GM12878 (cell line): Measurements from ENCODE around the gene OTUD5. TPM values are rescaled to one million over a fixed set of nuclear protein-coding genes. Genes with fewer than 3 reads are reported as not detected.

Experiments used
- EGR1 ChIP-seq, 2 experiments: IDR thresholded peaks; 1 replicate in 1 of 2; 2 replicates in 1 of 2; pipeline ENCODE4 v1.6.1; 2011 to 2012; ENCODE audit warnings: low read depth in 2 of 2, low read length in 2 of 2, borderline replicate concordance in 1 of 2, mild to moderate bottlenecking in 1 of 2, moderate library complexity in 1 of 2
- JUND ChIP-seq: IDR thresholded peaks from 2 replicates; pipeline ENCODE4 v1.6.1; 2012; ENCODE audit warnings: low read depth, mild to moderate bottlenecking, low read length, improper control_type of control experiment, moderate library complexity
- NFXL1 ChIP-seq: fragments of 450-650 bp; IDR thresholded peaks from 2 replicates; pipeline ENCODE4 v1.6.1; 2017; ENCODE audit warnings: antibody characterized with exemption, mild to moderate bottlenecking, borderline replicate concordance
- NFYB ChIP-seq: IDR thresholded peaks from 2 replicates; pipeline ENCODE4 v1.6.1; 2011; ENCODE audit warnings: low read depth, mild to moderate bottlenecking, low read length, improper control_type of control experiment, moderate library complexity; ENCODE audit not compliant: insufficient read depth
- RFX5 ChIP-seq: IDR thresholded peaks from 2 replicates; pipeline ENCODE4 v1.6.1; 2011; ENCODE audit warnings: low read depth, low read length, improper control_type of control experiment
- RUNX3 ChIP-seq: IDR thresholded peaks from 2 replicates; pipeline ENCODE4 v1.6.1; 2012; ENCODE audit warnings: low read length, inconsistent platforms
- STAT1 ChIP-seq: fragments of 450-650 bp; conservative IDR thresholded peaks from 2 replicates; pipeline ENCODE4 v1.6.1; 2014; ENCODE audit warnings: antibody characterized with exemption, mild to moderate bottlenecking
- TCF7 ChIP-seq: IDR thresholded peaks from 2 replicates; pipeline ENCODE4 v1.6.1; 2014; ENCODE audit warnings: antibody characterized with exemption, borderline replicate concordance
- ZZZ3 ChIP-seq: IDR thresholded peaks from 2 replicates; pipeline ENCODE4 v1.6.1; 2011; ENCODE audit warnings: low read depth; ENCODE audit not compliant: control insufficient read depth, insufficient read length
- polyA plus RNA-seq, 11 experiments: library from polyadenylated mRNA; depleted of rRNA in 4 of 11; unstranded in 6 of 11; stranded (reverse) in 5 of 11; fragments of >200 nt; fragmentation: Nextera tagmentation in 4 of 11; fragmentation: Illumina TruSeq in 1 of 11; extraction: Ambion mirVana in 4 of 11; extraction: Trizol in 1 of 11; gene quantifications; 1 replicate in 1 of 11; 2 replicates in 10 of 11; pipeline versions ENCODE4 v1.2.1 to v1.2.3, GENCODE V29; 2011 to 2016; ENCODE audit warnings: inconsistent platforms in 2 of 11, missing spikeins in 2 of 11, low read depth in 1 of 11
- total RNA-seq, 4 experiments: library from RNA; depleted of rRNA in 3 of 4; stranded (reverse); fragments of >200 nt in 3 of 4; fragmentation: Illumina TruSeq in 1 of 4; extraction: Trizol in 1 of 4; gene quantifications; 2 replicates each; pipeline versions ENCODE4 v1.2.1 to v1.2.3, GENCODE V29; 2013 to 2021
- TF ChIP-seq, protein P1 (sequence below), 3 experiments: IDR thresholded peaks in 2 of 3; conservative IDR thresholded peaks in 1 of 3; 2 replicates each; pipeline ENCODE4 v1.5.1; 2011; ENCODE audit warnings: low read depth in 3 of 3, low read length in 3 of 3, mild to moderate bottlenecking in 3 of 3, control low read depth in 2 of 3, moderate library complexity in 2 of 3, inconsistent platforms in 1 of 3, mixed read lengths in 1 of 3; ENCODE audit not compliant: control insufficient read depth in 2 of 3, insufficient read depth in 1 of 3; ENCODE audit errors: extremely low read depth in 1 of 3
- TF ChIP-seq, protein P2 (sequence below): fragments of 150-350 bp; IDR thresholded peaks from 2 replicates; pipeline ENCODE4 v1.6.1; 2014; ENCODE audit warnings: mild to moderate bottlenecking, low read depth, low read length
- TF ChIP-seq, protein P3 (sequence below): fragments of 450-650 bp; formaldehyde crosslinking; IDR thresholded peaks from 2 replicates; pipeline ENCODE4 v1.5.0; 2022; ENCODE audit warnings: mild to moderate bottlenecking, missing genetic modification characterization

The OTUD5 gene
- total and polyA plus RNA-seq, 10 of the 15 experiments (the other 5 are each of a cell fraction or from before 2014, with no cell fraction given) = 2.0 to 50.3 (median 22.7) TPM

DNA sequence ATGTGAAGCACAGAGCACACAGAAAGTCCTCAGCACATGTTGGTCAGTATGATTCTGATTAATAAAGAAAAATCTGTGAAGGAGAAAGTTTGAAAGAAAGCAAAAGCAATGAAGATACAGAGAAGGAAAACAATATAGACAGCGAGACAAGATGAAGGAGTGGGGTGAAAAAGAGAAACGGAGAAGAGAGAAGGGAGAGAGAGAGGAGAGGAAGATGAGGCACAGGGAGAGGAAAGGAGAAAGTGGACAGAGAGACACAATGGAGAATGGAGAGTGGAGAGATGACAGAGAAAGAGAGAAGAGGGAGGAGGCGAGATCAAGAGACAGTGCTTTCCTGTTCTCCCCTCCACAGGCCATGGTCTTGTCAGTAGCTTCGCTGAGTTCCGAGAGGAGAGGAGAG, 18.1 kb upstream of the OTUD5 start (continued):
- TF ChIP-seq NFXL1 (no peak), EGR1 (IDR thresholded peaks at IDR 0.05; ENCODE audit: borderline replicate concordance in 1 of 2, low read depth in 2 of 2, low read length in 2 of 2) (no peak), STAT1 (no peak), RUNX3 (no peak), JUND (no peak), NFYB (no peak), ZZZ3 (no peak), TCF7 (no peak), RFX5 (no peak)
- TF ChIP-seq, protein P1, sequence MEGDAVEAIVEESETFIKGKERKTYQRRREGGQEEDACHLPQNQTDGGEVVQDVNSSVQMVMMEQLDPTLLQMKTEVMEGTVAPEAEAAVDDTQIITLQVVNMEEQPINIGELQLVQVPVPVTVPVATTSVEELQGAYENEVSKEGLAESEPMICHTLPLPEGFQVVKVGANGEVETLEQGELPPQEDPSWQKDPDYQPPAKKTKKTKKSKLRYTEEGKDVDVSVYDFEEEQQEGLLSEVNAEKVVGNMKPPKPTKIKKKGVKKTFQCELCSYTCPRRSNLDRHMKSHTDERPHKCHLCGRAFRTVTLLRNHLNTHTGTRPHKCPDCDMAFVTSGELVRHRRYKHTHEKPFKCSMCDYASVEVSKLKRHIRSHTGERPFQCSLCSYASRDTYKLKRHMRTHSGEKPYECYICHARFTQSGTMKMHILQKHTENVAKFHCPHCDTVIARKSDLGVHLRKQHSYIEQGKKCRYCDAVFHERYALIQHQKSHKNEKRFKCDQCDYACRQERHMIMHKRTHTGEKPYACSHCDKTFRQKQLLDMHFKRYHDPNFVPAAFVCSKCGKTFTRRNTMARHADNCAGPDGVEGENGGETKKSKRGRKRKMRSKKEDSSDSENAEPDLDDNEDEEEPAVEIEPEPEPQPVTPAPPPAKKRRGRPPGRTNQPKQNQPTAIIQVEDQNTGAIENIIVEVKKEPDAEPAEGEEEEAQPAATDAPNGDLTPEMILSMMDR (IDR thresholded peaks at IDR 0.05 in 2 of 3, conservative IDR thresholded peaks at IDR 0.05 in 1 of 3; ENCODE audit: control insufficient read depth in 2 of 3, extremely low read depth in 1 of 3, insufficient read depth in 1 of 3, low read depth in 3 of 3, low read length in 3 of 3) = no peak
- TF ChIP-seq, protein P2, sequence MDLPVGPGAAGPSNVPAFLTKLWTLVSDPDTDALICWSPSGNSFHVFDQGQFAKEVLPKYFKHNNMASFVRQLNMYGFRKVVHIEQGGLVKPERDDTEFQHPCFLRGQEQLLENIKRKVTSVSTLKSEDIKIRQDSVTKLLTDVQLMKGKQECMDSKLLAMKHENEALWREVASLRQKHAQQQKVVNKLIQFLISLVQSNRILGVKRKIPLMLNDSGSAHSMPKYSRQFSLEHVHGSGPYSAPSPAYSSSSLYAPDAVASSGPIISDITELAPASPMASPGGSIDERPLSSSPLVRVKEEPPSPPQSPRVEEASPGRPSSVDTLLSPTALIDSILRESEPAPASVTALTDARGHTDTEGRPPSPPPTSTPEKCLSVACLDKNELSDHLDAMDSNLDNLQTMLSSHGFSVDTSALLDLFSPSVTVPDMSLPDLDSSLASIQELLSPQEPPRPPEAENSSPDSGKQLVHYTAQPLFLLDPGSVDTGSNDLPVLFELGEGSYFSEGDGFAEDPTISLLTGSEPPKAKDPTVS = no peak
- TF ChIP-seq, protein P3, sequence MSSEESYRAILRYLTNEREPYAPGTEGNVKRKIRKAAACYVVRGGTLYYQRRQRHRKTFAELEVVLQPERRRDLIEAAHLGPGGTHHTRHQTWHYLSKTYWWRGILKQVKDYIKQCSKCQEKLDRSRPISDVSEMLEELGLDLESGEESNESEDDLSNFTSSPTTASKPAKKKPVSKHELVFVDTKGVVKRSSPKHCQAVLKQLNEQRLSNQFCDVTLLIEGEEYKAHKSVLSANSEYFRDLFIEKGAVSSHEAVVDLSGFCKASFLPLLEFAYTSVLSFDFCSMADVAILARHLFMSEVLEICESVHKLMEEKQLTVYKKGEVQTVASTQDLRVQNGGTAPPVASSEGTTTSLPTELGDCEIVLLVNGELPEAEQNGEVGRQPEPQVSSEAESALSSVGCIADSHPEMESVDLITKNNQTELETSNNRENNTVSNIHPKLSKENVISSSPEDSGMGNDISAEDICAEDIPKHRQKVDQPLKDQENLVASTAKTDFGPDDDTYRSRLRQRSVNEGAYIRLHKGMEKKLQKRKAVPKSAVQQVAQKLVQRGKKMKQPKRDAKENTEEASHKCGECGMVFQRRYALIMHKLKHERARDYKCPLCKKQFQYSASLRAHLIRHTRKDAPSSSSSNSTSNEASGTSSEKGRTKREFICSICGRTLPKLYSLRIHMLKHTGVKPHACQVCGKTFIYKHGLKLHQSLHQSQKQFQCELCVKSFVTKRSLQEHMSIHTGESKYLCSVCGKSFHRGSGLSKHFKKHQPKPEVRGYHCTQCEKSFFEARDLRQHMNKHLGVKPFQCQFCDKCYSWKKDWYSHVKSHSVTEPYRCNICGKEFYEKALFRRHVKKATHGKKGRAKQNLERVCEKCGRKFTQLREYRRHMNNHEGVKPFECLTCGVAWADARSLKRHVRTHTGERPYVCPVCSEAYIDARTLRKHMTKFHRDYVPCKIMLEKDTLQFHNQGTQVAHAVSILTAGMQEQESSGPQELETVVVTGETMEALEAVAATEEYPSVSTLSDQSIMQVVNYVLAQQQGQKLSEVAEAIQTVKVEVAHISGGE (CRISPR knock-in tag) = no peak
